ENCODE data around the gene ASB15. TPM values are rescaled to one million over a fixed set of nuclear protein-coding genes. Genes with fewer than 3 reads are reported as not detected.

Gene ASB15
- total and polyA plus RNA-seq, 7 donors = not detected

DNA sequence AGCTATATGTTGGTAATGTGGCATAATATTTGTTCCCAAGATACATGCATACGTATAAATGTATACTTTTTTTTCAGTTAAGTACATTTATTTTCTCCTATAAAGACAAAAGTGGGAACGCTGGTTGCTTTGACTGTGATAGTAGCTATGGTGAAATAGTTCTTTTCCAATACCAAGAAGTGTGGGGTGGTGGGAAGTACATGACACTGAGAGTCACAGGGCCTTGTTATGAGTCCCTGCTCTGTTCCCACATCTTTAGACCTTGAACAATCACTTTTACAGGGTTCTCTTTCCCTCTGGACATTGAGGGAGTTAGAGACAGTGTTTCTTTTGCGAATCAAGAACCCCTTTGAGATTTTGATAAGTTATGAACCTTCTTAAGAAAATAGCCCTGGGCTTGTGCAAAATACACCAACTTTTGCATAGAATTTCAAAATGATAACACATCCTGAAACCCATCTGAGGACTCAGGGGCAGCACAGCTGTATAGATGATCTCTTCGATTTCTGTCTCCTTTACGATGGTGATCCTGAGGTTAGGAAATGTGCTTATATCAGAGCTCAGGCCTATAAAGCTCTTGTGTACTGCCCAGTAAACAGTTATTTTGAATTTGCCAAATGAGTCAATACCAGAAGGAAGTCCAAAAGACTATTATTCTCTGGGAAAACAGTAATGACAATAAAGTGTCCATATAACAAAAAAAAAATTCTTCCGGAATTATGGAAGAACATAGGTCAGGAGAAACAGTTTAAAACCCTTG is 55.1 kb downstream of the ASB15 start:
- no peak for DNase-seq
- intact Hi-C loops (cut with DNase I) = no loop called here
- TF ChIP-seq POLR2A (IDR thresholded peaks at IDR 0.05) (no peak), EP300 (IDR thresholded peaks at IDR 0.05) (no peak), POLR2AphosphoS5 (IDR thresholded peaks at IDR 0.05) (no peak), CTCF (IDR thresholded peaks at IDR 0.05) (no peak)
- H3K9me3 ChIP-seq = no peaks in the 10 kb centered on the region
- no peaks in the 10 kb centered on the region for H3K36me3 ChIP-seq
- WGBS, 2 donors = 84 to 85% methylated on average over 6 of the region's 6 CpGs
- no peak overlapping the region for H3K27ac ChIP-seq
- H3K4me3 ChIP-seq = no peak overlapping the region
- H3K27me3 ChIP-seq = no peaks in the 10 kb centered on the region
- no peaks in the 10 kb centered on the region for H3K4me1 ChIP-seq

DNA sequence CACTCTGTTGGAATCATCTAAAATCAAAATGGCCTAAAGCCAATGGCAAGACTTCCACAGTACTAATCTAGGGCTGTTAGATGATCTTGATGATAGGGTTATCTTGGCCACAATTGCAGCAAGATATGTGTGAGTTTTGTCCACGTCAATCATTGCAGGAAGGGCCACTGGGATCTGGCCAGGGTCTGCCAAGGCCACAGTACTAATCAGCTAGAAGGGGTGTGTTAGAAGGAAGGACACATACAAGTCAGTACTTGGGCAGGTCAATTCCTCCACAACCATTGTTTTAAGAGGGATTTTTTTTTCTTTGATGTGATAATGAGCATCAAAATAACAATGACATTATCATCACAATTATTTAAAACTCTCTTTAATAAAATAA is 55.7 kb downstream of the ASB15 start:
- intact Hi-C loops (cut with DNase I) = no loop called here

DNA sequence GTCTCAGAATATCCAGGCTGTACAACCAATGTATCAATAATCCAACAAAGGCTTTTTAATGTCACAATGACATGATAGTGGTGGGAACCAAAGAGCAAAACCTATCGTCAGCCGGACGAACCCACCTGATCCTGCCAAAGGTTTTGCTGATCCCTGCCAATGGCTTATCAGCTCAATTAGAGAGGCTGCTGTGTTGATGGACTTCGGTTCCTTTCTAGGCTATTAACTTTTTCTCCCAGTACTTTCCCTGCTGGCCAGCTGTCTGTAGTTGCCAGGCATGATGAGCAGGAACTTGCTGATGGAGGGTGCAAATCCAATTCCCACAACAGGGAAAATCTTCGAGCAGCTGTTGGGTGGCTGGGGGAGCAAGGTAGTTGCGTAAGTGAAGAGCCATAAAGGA is 56.4 kb downstream of the ASB15 start:
- no peak for DNase-seq
- no peak overlapping the region for H3K4me3 ChIP-seq
- WGBS, 2 donors = 72 to 89% methylated on average over 6 of the region's 6 CpGs
- no peaks in the 10 kb centered on the region for H3K9me3 ChIP-seq
- intact Hi-C loops (cut with DNase I) = no loop called here
- H3K27ac ChIP-seq = no peak overlapping the region
- no peaks in the 10 kb centered on the region for H3K4me1 ChIP-seq
- no peak for TF ChIP-seq POLR2AphosphoS5 (IDR thresholded peaks at IDR 0.05)
- TF ChIP-seq EP300 (IDR thresholded peaks at IDR 0.05) = no peak
- no peak for TF ChIP-seq CTCF (IDR thresholded peaks at IDR 0.05)
- TF ChIP-seq POLR2A (IDR thresholded peaks at IDR 0.05) = no peak
- no peaks in the 10 kb centered on the region for H3K36me3 ChIP-seq
- peaks cover 0 to 6% (median 0%) of the 10 kb centered on the region in 3 donors for H3K27me3 ChIP-seq

More for the DNA sequence above, 55.7 kb downstream of the ASB15 start:
- Histone ChIP-seq H3K4me1 (no peaks in the 10 kb centered on the region), H3K36me3 (no peaks in the 10 kb centered on the region), H3K9me3 (no peaks in the 10 kb centered on the region), H3K27me3 (peaks cover 0 to 3% (median 0%) of the 10 kb centered on the region in 3 donors), H3K27ac (no peak overlapping the region), H3K4me3 (no peak overlapping the region)
- TF ChIP-seq CTCF (IDR thresholded peaks at IDR 0.05) (no peak), POLR2A (IDR thresholded peaks at IDR 0.05) (no peak), POLR2AphosphoS5 (IDR thresholded peaks at IDR 0.05) (no peak), EP300 (IDR thresholded peaks at IDR 0.05) (no peak)
- DNase-seq = no peak
- WGBS, 2 donors = 39 to 72% methylated on average over 1 of the region's 1 CpG

- H3K9me3 ChIP-seq = no peaks in the 10 kb centered on the region
Measured at GRCh38 chr7:123660514-123661354, 59.1 kb downstream of the ASB15 start.

More at GRCh38 chr7:123660514-123661354, 59.1 kb downstream of the ASB15 start:
- Histone ChIP-seq H3K27me3 (peaks cover 0 to 6% (median 0%) of the 10 kb centered on the region in 3 donors), H3K27ac (no peak overlapping the region), H3K4me1 (no peaks in the 10 kb centered on the region), H3K4me3 (no peak overlapping the region), H3K36me3 (no peaks in the 10 kb centered on the region)
- intact Hi-C loops (cut with DNase I) = no loop called here
- no peak for DNase-seq
- TF ChIP-seq CTCF (IDR thresholded peaks at IDR 0.05) (no peak), EP300 (IDR thresholded peaks at IDR 0.05) (no peak), POLR2A (IDR thresholded peaks at IDR 0.05) (no peak), POLR2AphosphoS5 (IDR thresholded peaks at IDR 0.05) (no peak)
- 76 to 78% methylated on average over 8 of the region's 8 CpGs for WGBS, 2 donors

All from sigmoid colon (tissue), 7 donors.